Measurements from ENCODE around the gene EPYC.

The EPYC gene

DNA sequence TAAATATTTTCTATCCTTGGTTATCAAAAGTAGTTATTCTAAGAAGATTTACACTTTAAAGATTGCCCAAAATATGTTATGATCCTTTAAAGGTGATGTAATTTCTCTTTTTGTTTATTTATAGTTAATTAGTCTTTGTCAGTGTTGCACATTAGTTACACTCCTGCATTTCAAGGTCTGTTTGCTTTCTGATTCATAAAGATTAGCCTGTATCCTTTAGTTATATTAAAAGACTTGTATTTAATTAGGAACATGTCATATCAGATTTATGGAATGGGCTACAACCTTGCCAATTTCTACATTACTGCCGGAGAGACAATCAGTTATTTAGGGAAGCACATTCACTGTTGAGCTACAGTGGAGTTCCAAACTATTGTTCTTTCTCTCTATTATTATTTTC lies 3.5 kb downstream of the EPYC start:
- Histone ChIP-seq H2BK12ac (ENCODE audit: low read length in 2 of 2) (no peak overlapping the region), H3K27ac (ENCODE audit: low read length, poor library complexity, severe bottlenecking) (no peak overlapping the region), H3K23ac (ENCODE audit: low read length in 2 of 2) (no peak overlapping the region), H3K9ac (ENCODE audit: low read length) (no peak overlapping the region), H3K4me1 (ENCODE audit: control insufficient read depth, insufficient read depth, low read depth, low read length) (no peaks in the 10 kb centered on the region), H3K9me3 (ENCODE audit: control insufficient read depth, low read length) (no peaks in the 10 kb centered on the region), H3K79me1 (replicated peaks; ENCODE audit: low read length, poor library complexity, severe bottlenecking) (no peaks in the 10 kb centered on the region), H2BK120ac (ENCODE audit: low read depth, low read length) (no peak overlapping the region), H4K91ac (ENCODE audit: low read length) (no peak overlapping the region), H3K14ac (ENCODE audit: low read length in 2 of 2) (no peak overlapping the region), H3K4me3 (ENCODE audit: insufficient read depth in 1 of 2, low read depth in 1 of 2, low read length in 2 of 2) (no peak overlapping the region), H2BK15ac (ENCODE audit: low read depth, poor library complexity, severe bottlenecking) (no peak overlapping the region), H2AFZ (ENCODE audit: low read depth, low read length) (no peak overlapping the region), H3K36me3 (ENCODE audit: control insufficient read depth in 1 of 2, insufficient read depth in 2 of 2, low read depth in 1 of 2, low read length in 2 of 2) (no peaks in the 10 kb centered on the region), H4K8ac (ENCODE audit: low read length) (no peak overlapping the region), H3K4ac (ENCODE audit: low read depth in 1 of 2, low read length in 2 of 2) (no peak overlapping the region), H2AK5ac (ENCODE audit: low read length, severe bottlenecking) (no peak overlapping the region), H3K27me3 (ENCODE audit: control insufficient read depth in 1 of 2, insufficient read depth in 1 of 2, low read length in 2 of 2) (no peaks in the 10 kb centered on the region), H3K4me2 (ENCODE audit: low read length, poor library complexity, severe bottlenecking) (no peak overlapping the region), H3K18ac (ENCODE audit: low read depth in 1 of 2, low read length in 2 of 2) (no peak overlapping the region), H2BK5ac (ENCODE audit: low read depth, low read length, poor library complexity, severe bottlenecking) (no peak overlapping the region)
- WGBS = 91% methylated on average over 1 of the region's 1 CpG
- no peak for DNase-seq

DNA sequence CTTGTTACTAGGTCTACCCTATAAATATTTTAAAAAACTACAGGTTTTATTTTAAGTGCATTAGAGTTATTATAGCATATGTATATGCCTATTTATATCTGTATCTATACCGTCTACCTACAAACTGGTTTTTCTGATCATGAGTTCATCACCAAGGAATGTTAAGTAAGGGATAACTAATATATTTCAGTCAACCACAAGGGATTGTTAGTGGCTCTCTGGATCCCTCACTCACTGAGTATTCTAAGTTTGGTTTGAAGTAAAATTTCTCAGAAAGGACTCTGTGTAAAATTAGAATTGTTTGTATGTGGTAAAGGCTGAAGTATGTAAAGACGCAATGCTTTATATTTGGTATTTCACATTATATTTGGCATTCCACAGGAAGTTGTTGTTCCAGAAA lies 4.8 kb downstream of the EPYC start:
- no peak overlapping the region for H2AFZ ChIP-seq (ENCODE audit: low read depth, low read length)
- DNase-seq = peak; percentile 47
- no peak overlapping the region for H3K4me3 ChIP-seq (ENCODE audit: insufficient read depth in 1 of 2, low read depth in 1 of 2, low read length in 2 of 2)
- H3K23ac ChIP-seq (ENCODE audit: low read length in 2 of 2) = no peak overlapping the region
- H3K27ac ChIP-seq (ENCODE audit: low read length, poor library complexity, severe bottlenecking) = no peak overlapping the region
- H3K18ac ChIP-seq (ENCODE audit: low read depth in 1 of 2, low read length in 2 of 2) = no peak overlapping the region
- H3K4me1 ChIP-seq (ENCODE audit: control insufficient read depth, insufficient read depth, low read depth, low read length) = no peaks in the 10 kb centered on the region
- H3K4ac ChIP-seq (ENCODE audit: low read depth in 1 of 2, low read length in 2 of 2) = no peak overlapping the region
- no peak overlapping the region for H2AK5ac ChIP-seq (ENCODE audit: low read length, severe bottlenecking)
- H3K27me3 ChIP-seq (ENCODE audit: control insufficient read depth in 1 of 2, insufficient read depth in 1 of 2, low read length in 2 of 2) = no peaks in the 10 kb centered on the region
- no peak overlapping the region for H2BK15ac ChIP-seq (ENCODE audit: low read depth, poor library complexity, severe bottlenecking)
- H4K91ac ChIP-seq (ENCODE audit: low read length) = no peak overlapping the region
- no peak overlapping the region for H2BK120ac ChIP-seq (ENCODE audit: low read depth, low read length)
- no peak overlapping the region for H2BK12ac ChIP-seq (ENCODE audit: low read length in 2 of 2)
- no peak overlapping the region for H3K4me2 ChIP-seq (ENCODE audit: low read length, poor library complexity, severe bottlenecking)
- no peaks in the 10 kb centered on the region for H3K9me3 ChIP-seq (ENCODE audit: control insufficient read depth, low read length)
- H2BK5ac ChIP-seq (ENCODE audit: low read depth, low read length, poor library complexity, severe bottlenecking) = no peak overlapping the region
- H3K14ac ChIP-seq (ENCODE audit: low read length in 2 of 2) = no peak overlapping the region
- H3K79me1 ChIP-seq (replicated peaks; ENCODE audit: low read length, poor library complexity, severe bottlenecking) = no peaks in the 10 kb centered on the region
- no peak overlapping the region for H4K8ac ChIP-seq (ENCODE audit: low read length)
- H3K9ac ChIP-seq (ENCODE audit: low read length) = no peak overlapping the region
- H3K36me3 ChIP-seq (ENCODE audit: control insufficient read depth in 1 of 2, insufficient read depth in 2 of 2, low read depth in 1 of 2, low read length in 2 of 2) = no peaks in the 10 kb centered on the region
- WGBS = 40% methylated on average over 1 of the region's 2 CpGs

- no peak overlapping the region for H2BK15ac ChIP-seq (ENCODE audit: low read depth, poor library complexity, severe bottlenecking)
- no peak overlapping the region for H2BK12ac ChIP-seq (ENCODE audit: low read length in 2 of 2)
- no peak overlapping the region for H3K4ac ChIP-seq (ENCODE audit: low read depth in 1 of 2, low read length in 2 of 2)
- DNase-seq = no peak
- no peaks in the 10 kb centered on the region for H3K9me3 ChIP-seq (ENCODE audit: control insufficient read depth, low read length)
- H3K79me1 ChIP-seq (replicated peaks; ENCODE audit: low read length, poor library complexity, severe bottlenecking) = no peaks in the 10 kb centered on the region
- H3K4me1 ChIP-seq (ENCODE audit: control insufficient read depth, insufficient read depth, low read depth, low read length) = no peaks in the 10 kb centered on the region
- no peak overlapping the region for H4K8ac ChIP-seq (ENCODE audit: low read length)
- no peak overlapping the region for H3K27ac ChIP-seq (ENCODE audit: low read length, poor library complexity, severe bottlenecking)
- WGBS = no CpG with 5 or more reads among the region's 2 CpGs
- no peak overlapping the region for H4K91ac ChIP-seq (ENCODE audit: low read length)
- no peak overlapping the region for H2AK5ac ChIP-seq (ENCODE audit: low read length, severe bottlenecking)
- no peak overlapping the region for H3K14ac ChIP-seq (ENCODE audit: low read length in 2 of 2)
- H3K23ac ChIP-seq (ENCODE audit: low read length in 2 of 2) = no peak overlapping the region
- H3K4me2 ChIP-seq (ENCODE audit: low read length, poor library complexity, severe bottlenecking) = no peak overlapping the region
- no peaks in the 10 kb centered on the region for H3K36me3 ChIP-seq (ENCODE audit: control insufficient read depth in 1 of 2, insufficient read depth in 2 of 2, low read depth in 1 of 2, low read length in 2 of 2)
- no peak overlapping the region for H2BK120ac ChIP-seq (ENCODE audit: low read depth, low read length)
- no peak overlapping the region for H2BK5ac ChIP-seq (ENCODE audit: low read depth, low read length, poor library complexity, severe bottlenecking)
- no peak overlapping the region for H3K4me3 ChIP-seq (ENCODE audit: insufficient read depth in 1 of 2, low read depth in 1 of 2, low read length in 2 of 2)
- H2AFZ ChIP-seq (ENCODE audit: low read depth, low read length) = no peak overlapping the region
- H3K27me3 ChIP-seq (ENCODE audit: control insufficient read depth in 1 of 2, insufficient read depth in 1 of 2, low read length in 2 of 2) = no peaks in the 10 kb centered on the region
- no peak overlapping the region for H3K9ac ChIP-seq (ENCODE audit: low read length)
- H3K18ac ChIP-seq (ENCODE audit: low read depth in 1 of 2, low read length in 2 of 2) = no peak overlapping the region
These were observed 5.2 kb downstream of the EPYC start for GRCh38 chr12:90999527-90999926.

DNA sequence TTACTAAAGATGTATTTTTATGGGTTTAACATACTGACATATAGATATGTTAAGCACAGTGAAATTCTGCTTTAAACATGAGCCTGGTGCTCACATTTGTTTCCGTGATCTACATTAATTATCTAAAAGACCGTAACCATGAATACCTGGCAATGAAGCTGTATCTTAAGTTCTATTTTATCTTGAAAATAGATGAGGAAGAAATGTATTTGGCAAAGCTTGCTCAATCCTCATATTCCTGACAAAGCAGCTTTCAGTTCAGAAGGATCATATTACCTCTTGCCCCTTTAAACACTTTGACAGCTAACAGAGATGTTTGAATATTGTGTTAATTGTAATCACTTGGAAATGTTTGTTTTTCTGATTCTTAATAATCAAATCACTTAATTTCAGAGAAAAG lies 9.8 kb downstream of the EPYC start:
- Histone ChIP-seq H3K9ac (ENCODE audit: low read length) (no peak overlapping the region), H4K8ac (ENCODE audit: low read length) (no peak overlapping the region), H2AFZ (ENCODE audit: low read depth, low read length) (no peak overlapping the region), H2BK5ac (ENCODE audit: low read depth, low read length, poor library complexity, severe bottlenecking) (no peak overlapping the region), H3K27ac (ENCODE audit: low read length, poor library complexity, severe bottlenecking) (no peak overlapping the region), H3K36me3 (ENCODE audit: control insufficient read depth in 1 of 2, insufficient read depth in 2 of 2, low read depth in 1 of 2, low read length in 2 of 2) (no peaks in the 10 kb centered on the region), H3K4ac (ENCODE audit: low read depth in 1 of 2, low read length in 2 of 2) (no peak overlapping the region), H3K9me3 (ENCODE audit: control insufficient read depth, low read length) (peaks cover 3% of the 10 kb centered on the region), H3K4me1 (ENCODE audit: control insufficient read depth, insufficient read depth, low read depth, low read length) (no peaks in the 10 kb centered on the region), H2BK120ac (ENCODE audit: low read depth, low read length) (no peak overlapping the region), H3K4me2 (ENCODE audit: low read length, poor library complexity, severe bottlenecking) (no peak overlapping the region), H3K14ac (ENCODE audit: low read length in 2 of 2) (no peak overlapping the region), H4K91ac (ENCODE audit: low read length) (no peak overlapping the region), H3K18ac (ENCODE audit: low read depth in 1 of 2, low read length in 2 of 2) (no peak overlapping the region), H3K23ac (ENCODE audit: low read length in 2 of 2) (no peak overlapping the region), H2BK15ac (ENCODE audit: low read depth, poor library complexity, severe bottlenecking) (no peak overlapping the region), H2BK12ac (ENCODE audit: low read length in 2 of 2) (no peak overlapping the region), H3K79me1 (replicated peaks; ENCODE audit: low read length, poor library complexity, severe bottlenecking) (no peaks in the 10 kb centered on the region), H2AK5ac (ENCODE audit: low read length, severe bottlenecking) (no peak overlapping the region), H3K27me3 (ENCODE audit: control insufficient read depth in 1 of 2, insufficient read depth in 1 of 2, low read length in 2 of 2) (no peaks in the 10 kb centered on the region), H3K4me3 (ENCODE audit: insufficient read depth in 1 of 2, low read depth in 1 of 2, low read length in 2 of 2) (no peak overlapping the region)
- WGBS = no CpG with 5 or more reads among the region's 2 CpGs
- no peak for DNase-seq
